ENCODE measurements around the gene ANTXR1.

Gene ANTXR1

GRCh38 chr2:69031466-69031865 lies 18.5 kb downstream of the ANTXR1 start:
- no peak for FAIRE-seq
- no peak for DNase-seq (ENCODE audit: insufficient read length, low spot score)

GRCh38 chr2:69032336-69032735 lies 19.4 kb downstream of the ANTXR1 start:
- DNase-seq (ENCODE audit: insufficient read length, low spot score): no peak

GRCh38 chr2:69033461-69034095 lies 20.6 kb downstream of the ANTXR1 start:
- no peak for DNase-seq (ENCODE audit: insufficient read length, low spot score)
- FAIRE-seq: no peak

More at GRCh38 chr2:69032336-69032735, 19.4 kb downstream of the ANTXR1 start:
- FAIRE-seq: peak; percentile 54

- FAIRE-seq (no peak), DNase-seq (ENCODE audit: insufficient read length, low spot score) (no peak)
Observed at GRCh38 chr2:69034122-69034521, 21.1 kb downstream of the ANTXR1 start.

- FAIRE-seq (no peak), DNase-seq (ENCODE audit: insufficient read length, low spot score) (no peak)
Observed at GRCh38 chr2:69034845-69035244, 21.9 kb downstream of the ANTXR1 start.

- DNase-seq (ENCODE audit: insufficient read length, low spot score): no peak
- FAIRE-seq: no peak
Observed at GRCh38 chr2:69036926-69037325, 23.9 kb downstream of the ANTXR1 start.

- no peak for DNase-seq (ENCODE audit: insufficient read length, low spot score)
- FAIRE-seq: no peak
Observed at GRCh38 chr2:69041214-69041613, 28.2 kb downstream of the ANTXR1 start.

GRCh38 chr2:69043736-69044400 lies 30.9 kb downstream of the ANTXR1 start:
- FAIRE-seq (no peak), DNase-seq (ENCODE audit: insufficient read length, low spot score) (no peak)

GRCh38 chr2:69046221-69046662 lies 33.3 kb downstream of the ANTXR1 start:
- FAIRE-seq (peak; percentile 58), DNase-seq (ENCODE audit: insufficient read length, low spot score) (peak; percentile 40)

GRCh38 chr2:69047625-69048145 lies 34.7 kb downstream of the ANTXR1 start:
- DNase-seq (ENCODE audit: insufficient read length, low spot score): no peak
- no peak for FAIRE-seq

- DNase-seq (ENCODE audit: insufficient read length, low spot score): no peak
- FAIRE-seq: no peak
Observed at GRCh38 chr2:69050802-69051201, 37.8 kb downstream of the ANTXR1 start.

GRCh38 chr2:69053416-69053965 lies 40.5 kb downstream of the ANTXR1 start:
- no peak for FAIRE-seq
- no peak for DNase-seq (ENCODE audit: insufficient read length, low spot score)

- FAIRE-seq: no peak
Observed at GRCh38 chr2:69054431-69054830, 41.5 kb downstream of the ANTXR1 start.

GRCh38 chr2:69055688-69056470 lies 42.9 kb downstream of the ANTXR1 start:
- no peak for FAIRE-seq

More at GRCh38 chr2:69054431-69054830, 41.5 kb downstream of the ANTXR1 start:
- no peak for DNase-seq (ENCODE audit: insufficient read length, low spot score)

GRCh38 chr2:69057660-69058059 lies 44.7 kb downstream of the ANTXR1 start:
- DNase-seq (ENCODE audit: insufficient read length, low spot score) (no peak), FAIRE-seq (no peak)

More at GRCh38 chr2:69055688-69056470, 42.9 kb downstream of the ANTXR1 start:
- DNase-seq (ENCODE audit: insufficient read length, low spot score): no peak

- DNase-seq (ENCODE audit: insufficient read length, low spot score) (no peak), FAIRE-seq (no peak)
Observed at GRCh38 chr2:69059731-69060290, 46.8 kb downstream of the ANTXR1 start.

- no peak for FAIRE-seq
Observed at GRCh38 chr2:69060938-69061501, 48.0 kb downstream of the ANTXR1 start.

GRCh38 chr2:69061525-69061924 lies 48.5 kb downstream of the ANTXR1 start:
- DNase-seq (ENCODE audit: insufficient read length, low spot score) (no peak), FAIRE-seq (no peak)

More at GRCh38 chr2:69060938-69061501, 48.0 kb downstream of the ANTXR1 start:
- DNase-seq (ENCODE audit: insufficient read length, low spot score): no peak

- no peak for FAIRE-seq
- DNase-seq (ENCODE audit: insufficient read length, low spot score): no peak
Observed at GRCh38 chr2:69062307-69062962, 49.5 kb downstream of the ANTXR1 start.
